ENCODE measurements around the gene GPR153. TPM values are rescaled to one million over a fixed set of nuclear protein-coding genes. Genes with fewer than 3 reads are reported as not detected.

The GPR153 gene
- total and polyA plus RNA-seq, 4 donors = 0.37 to 5.9 (median 2.7) TPM

DNA sequence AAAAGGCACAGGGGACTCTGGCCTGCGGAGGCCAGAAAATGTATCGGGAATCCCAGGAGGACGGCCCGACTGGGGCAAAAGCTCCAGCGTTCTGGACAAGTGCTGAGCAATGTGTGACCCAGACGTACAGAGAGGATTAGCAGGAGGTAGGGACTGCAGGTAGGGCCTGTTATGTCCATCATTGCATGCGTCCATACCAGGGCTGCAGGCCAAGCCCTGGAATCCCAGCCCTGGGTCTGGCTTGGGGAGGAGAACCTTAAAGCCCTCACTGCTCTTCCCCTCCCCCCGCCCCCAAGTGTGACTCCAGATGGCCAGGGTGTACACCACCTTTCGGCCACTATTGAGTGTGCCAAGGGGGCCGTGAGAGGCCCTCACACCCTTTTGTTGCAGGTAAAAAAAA lies 53.0 kb downstream of the GPR153 start:
- H3K27me3 ChIP-seq (ENCODE audit: control insufficient read depth in 4 of 4, insufficient read depth in 4 of 4, low read length in 3 of 4) = no peaks in the 10 kb centered on the region
- no peak overlapping the region for H3K4me3 ChIP-seq (ENCODE audit: low read depth in 1 of 3, low read length in 3 of 3)
- 89% methylated on average over 10 of the region's 10 CpGs for WGBS
- no peak for DNase-seq (ENCODE audit: low spot score)
- H3K27ac ChIP-seq (ENCODE audit: low read depth in 1 of 2, low read length in 2 of 2) = no peak overlapping the region
- peaks cover 3 to 29% (median 12%) of the 10 kb centered on the region in 4 donors for H3K4me1 ChIP-seq (ENCODE audit: control insufficient read depth in 4 of 4, insufficient read depth in 4 of 4, low read length in 3 of 4)
- TF ChIP-seq NR2F2 (IDR thresholded peaks at IDR 0.05) = no peak
- no peak for TF ChIP-seq YY1 (IDR thresholded peaks at IDR 0.05)
- TF ChIP-seq MAX (IDR thresholded peaks at IDR 0.05) = no peak
- no peak for TF ChIP-seq FOXA1 (IDR thresholded peaks at IDR 0.05)
- no peak for TF ChIP-seq RXRA (IDR thresholded peaks at IDR 0.05)
- TF ChIP-seq GABPA (IDR thresholded peaks at IDR 0.05 in 1 of 2, conservative IDR thresholded peaks at IDR 0.05 in 1 of 2) = no peak
- TF ChIP-seq RAD21 (IDR thresholded peaks at IDR 0.05) = no peak
- no peak for TF ChIP-seq JUND (IDR thresholded peaks at IDR 0.05)
- TF ChIP-seq EGR1 (IDR thresholded peaks at IDR 0.05; ENCODE audit: low read depth in 2 of 2) = no peak
- no peak for TF ChIP-seq TAF1 (conservative IDR thresholded peaks at IDR 0.05)
- TF ChIP-seq ZBTB33 (IDR thresholded peaks at IDR 0.05) = no peak
- no peak for TF ChIP-seq REST (IDR thresholded peaks at IDR 0.05)
- TF ChIP-seq SP1 (IDR thresholded peaks at IDR 0.05) = no peak
- no peak for TF ChIP-seq ATF3 (IDR thresholded peaks at IDR 0.05)
- no peak for TF ChIP-seq HNF4G (IDR thresholded peaks at IDR 0.05)
- TF ChIP-seq, protein P1, sequence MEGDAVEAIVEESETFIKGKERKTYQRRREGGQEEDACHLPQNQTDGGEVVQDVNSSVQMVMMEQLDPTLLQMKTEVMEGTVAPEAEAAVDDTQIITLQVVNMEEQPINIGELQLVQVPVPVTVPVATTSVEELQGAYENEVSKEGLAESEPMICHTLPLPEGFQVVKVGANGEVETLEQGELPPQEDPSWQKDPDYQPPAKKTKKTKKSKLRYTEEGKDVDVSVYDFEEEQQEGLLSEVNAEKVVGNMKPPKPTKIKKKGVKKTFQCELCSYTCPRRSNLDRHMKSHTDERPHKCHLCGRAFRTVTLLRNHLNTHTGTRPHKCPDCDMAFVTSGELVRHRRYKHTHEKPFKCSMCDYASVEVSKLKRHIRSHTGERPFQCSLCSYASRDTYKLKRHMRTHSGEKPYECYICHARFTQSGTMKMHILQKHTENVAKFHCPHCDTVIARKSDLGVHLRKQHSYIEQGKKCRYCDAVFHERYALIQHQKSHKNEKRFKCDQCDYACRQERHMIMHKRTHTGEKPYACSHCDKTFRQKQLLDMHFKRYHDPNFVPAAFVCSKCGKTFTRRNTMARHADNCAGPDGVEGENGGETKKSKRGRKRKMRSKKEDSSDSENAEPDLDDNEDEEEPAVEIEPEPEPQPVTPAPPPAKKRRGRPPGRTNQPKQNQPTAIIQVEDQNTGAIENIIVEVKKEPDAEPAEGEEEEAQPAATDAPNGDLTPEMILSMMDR (IDR thresholded peaks at IDR 0.05; ENCODE audit: low read depth, low read length, missing input control) = no peak
- TF ChIP-seq HNF4A (conservative IDR thresholded peaks at IDR 0.05) = no peak
- TF ChIP-seq FOXA2 (IDR thresholded peaks at IDR 0.05) = no peak
- H3K9ac ChIP-seq (ENCODE audit: low read depth in 1 of 2, low read length in 2 of 2) = no peak overlapping the region
- peaks cover 0 to 11% (median 7%) of the 10 kb centered on the region in 4 donors for H3K36me3 ChIP-seq (ENCODE audit: control insufficient read depth in 4 of 4, insufficient read depth in 3 of 4, low read depth in 1 of 4, low read length in 3 of 4)
- no peaks in the 10 kb centered on the region for H3K9me3 ChIP-seq (ENCODE audit: control insufficient read depth in 4 of 4, low read length in 3 of 4)

All from liver (tissue), 9 donors.